ENCODE measurements around the gene OR2L3. TPM values are rescaled to one million over a fixed set of nuclear protein-coding genes. Genes with fewer than 3 reads are reported as not detected.

The OR2L3 gene
- total RNA-seq, 4 donors from 2014 or later, result 0.06 TPM; not detected in 3

DNA sequence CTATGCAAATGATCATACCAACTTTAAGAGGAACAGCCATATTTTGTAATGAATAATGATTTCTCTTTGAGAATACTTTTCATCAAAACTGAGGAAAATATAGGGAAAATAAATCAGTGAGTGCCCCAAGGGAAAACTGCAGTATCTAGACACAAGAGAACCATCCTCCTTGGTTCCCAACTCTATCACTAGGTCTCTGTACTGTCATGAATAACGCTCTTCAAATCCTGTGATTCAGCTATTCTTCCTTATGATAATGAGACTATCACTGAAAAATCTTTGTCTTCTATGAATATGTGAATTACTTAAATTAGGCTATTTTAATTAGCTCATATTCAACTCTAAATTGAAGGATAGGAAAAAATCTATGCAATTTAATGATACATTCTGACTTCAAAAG is 30.8 kb upstream of the OR2L3 start:
- intact Hi-C loops (cut with DNase I; ENCODE audit: low total_unique reads), result no loop called here
- TF ChIP-seq POLR2A (IDR thresholded peaks at IDR 0.05), result no peak
- TF ChIP-seq, protein P1, sequence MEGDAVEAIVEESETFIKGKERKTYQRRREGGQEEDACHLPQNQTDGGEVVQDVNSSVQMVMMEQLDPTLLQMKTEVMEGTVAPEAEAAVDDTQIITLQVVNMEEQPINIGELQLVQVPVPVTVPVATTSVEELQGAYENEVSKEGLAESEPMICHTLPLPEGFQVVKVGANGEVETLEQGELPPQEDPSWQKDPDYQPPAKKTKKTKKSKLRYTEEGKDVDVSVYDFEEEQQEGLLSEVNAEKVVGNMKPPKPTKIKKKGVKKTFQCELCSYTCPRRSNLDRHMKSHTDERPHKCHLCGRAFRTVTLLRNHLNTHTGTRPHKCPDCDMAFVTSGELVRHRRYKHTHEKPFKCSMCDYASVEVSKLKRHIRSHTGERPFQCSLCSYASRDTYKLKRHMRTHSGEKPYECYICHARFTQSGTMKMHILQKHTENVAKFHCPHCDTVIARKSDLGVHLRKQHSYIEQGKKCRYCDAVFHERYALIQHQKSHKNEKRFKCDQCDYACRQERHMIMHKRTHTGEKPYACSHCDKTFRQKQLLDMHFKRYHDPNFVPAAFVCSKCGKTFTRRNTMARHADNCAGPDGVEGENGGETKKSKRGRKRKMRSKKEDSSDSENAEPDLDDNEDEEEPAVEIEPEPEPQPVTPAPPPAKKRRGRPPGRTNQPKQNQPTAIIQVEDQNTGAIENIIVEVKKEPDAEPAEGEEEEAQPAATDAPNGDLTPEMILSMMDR (IDR thresholded peaks at IDR 0.05), result no peak
- 77 to 83% methylated on average over 1 of the region's 1 CpG for WGBS, 2 donors
- no peak overlapping the region for H3K4me3 ChIP-seq (ENCODE audit: low read depth, poor library complexity, severe bottlenecking)
- DNase-seq (ENCODE audit: low spot score in 2 of 2), result no peak

DNA sequence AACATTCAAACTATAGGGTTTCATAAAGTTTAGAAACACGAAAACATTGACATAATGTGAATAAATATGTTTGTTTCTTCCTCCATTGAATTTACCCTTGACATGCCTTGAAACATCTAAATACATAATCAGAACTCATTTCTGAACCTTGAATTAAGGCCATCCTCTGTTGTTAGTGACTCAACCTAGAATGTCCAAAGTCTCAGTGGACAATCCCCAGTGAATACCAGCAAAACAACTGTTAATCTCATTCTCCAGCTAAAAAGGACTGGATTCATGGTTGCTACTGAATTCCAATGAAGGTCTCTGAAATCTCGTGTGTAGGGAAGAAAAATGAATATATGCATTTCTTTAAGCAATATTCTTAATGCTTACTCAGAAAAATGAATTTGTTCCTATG is 16.9 kb upstream of the OR2L3 start, which contains the start of gene OR2L2:
OR2L2 (plus strand) TSS at position 301 of the 400 bp plus-strand sequence. CDS start 8,198 bp downstream, outside the sequence.
- intact Hi-C loops (cut with DNase I; ENCODE audit: low total_unique reads), result no loop called here
- no peak for TF ChIP-seq POLR2A (IDR thresholded peaks at IDR 0.05)
- TF ChIP-seq, protein P1 (IDR thresholded peaks at IDR 0.05), result no peak
- H3K4me3 ChIP-seq (ENCODE audit: low read depth, poor library complexity, severe bottlenecking), result no peak within 1 kb of the TSS
- WGBS, 2 donors, result 56% methylated on average over 2 of the region's 2 CpGs
- DNase-seq (ENCODE audit: low spot score in 2 of 2), result no peak

DNA sequence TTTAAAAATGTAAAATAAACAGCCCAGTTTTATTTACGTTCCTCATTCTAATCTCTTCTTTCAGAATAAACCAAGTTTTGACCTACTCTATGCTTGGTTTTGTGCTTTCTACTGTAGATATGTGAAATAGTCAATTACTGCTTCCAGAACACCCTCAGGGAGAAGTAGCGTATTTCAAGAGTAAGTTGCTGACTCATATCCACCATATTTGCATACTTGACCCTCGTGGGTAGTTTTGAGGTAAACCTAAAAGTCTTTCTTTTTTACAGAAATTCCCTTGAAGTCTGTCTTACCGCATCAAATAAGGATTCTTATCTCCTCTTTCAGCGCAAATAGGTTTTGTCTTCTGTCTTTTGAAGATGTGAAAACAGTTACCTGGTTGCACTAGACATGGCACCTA is 1.4 kb upstream of the OR2L3 start:
- TF ChIP-seq, protein P1 (IDR thresholded peaks at IDR 0.05), result no peak
- TF ChIP-seq POLR2A (IDR thresholded peaks at IDR 0.05), result no peak
- WGBS, 2 donors, result 70 to 74% methylated on average over 5 of the region's 5 CpGs
- intact Hi-C loops (cut with DNase I; ENCODE audit: low total_unique reads), result no loop called here
- no peak overlapping the region for H3K4me3 ChIP-seq (ENCODE audit: low read depth, poor library complexity, severe bottlenecking)
- no peak for DNase-seq (ENCODE audit: low spot score in 2 of 2)

DNA sequence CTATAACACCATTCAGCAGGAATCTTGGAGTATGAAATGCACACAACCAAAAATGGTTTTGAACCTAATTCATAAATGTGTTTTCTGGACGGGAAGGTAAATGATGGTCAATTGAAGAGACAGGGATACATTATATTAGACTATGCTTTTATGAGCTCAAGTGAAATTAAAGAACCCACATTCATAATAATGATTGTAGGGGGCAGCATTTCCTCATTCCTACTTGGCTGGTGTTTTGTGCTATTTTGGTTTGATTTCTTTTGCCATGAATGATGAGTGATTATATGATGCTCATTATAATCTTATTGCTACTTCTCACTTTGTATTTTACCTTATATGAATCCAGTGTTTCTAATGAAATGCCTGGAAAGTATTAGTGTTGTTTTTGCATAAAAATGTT is 372 bp downstream of the OR2L3 start:
- intact Hi-C loops (cut with DNase I; ENCODE audit: low total_unique reads), result no loop called here
- H3K4me3 ChIP-seq (ENCODE audit: low read depth, poor library complexity, severe bottlenecking), result no peak overlapping the region
- WGBS, 2 donors, result 67 to 79% methylated on average over 1 of the region's 1 CpG
- no peak for TF ChIP-seq POLR2A (IDR thresholded peaks at IDR 0.05)
- TF ChIP-seq, protein P1 (IDR thresholded peaks at IDR 0.05), result no peak
- DNase-seq (ENCODE audit: low spot score in 2 of 2), result no peak

DNA sequence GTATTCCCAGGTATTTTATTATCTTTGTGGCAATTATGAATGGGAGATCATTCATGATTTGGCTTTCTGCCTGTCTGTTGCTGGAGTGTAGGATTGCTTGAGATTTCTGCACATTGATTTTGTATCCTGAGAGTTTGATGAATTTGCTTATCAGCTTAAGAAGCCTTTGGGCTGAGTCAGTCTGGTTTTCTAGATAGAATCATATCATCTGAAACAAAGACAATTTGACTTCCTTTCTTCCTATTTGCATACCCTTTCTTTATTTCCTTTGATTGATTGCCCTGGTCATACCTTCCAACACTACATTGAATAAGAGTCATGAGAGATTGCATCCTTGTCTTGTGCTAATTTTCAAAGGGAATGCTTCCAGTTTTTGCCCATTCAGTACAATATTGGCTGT is 8.0 kb downstream of the OR2L3 start:
- no peak for DNase-seq (ENCODE audit: low spot score in 2 of 2)
- intact Hi-C loops (cut with DNase I; ENCODE audit: low total_unique reads), result no loop called here
- H3K4me3 ChIP-seq (ENCODE audit: low read depth, poor library complexity, severe bottlenecking), result no peak overlapping the region
- no peak for TF ChIP-seq POLR2A (IDR thresholded peaks at IDR 0.05)
- TF ChIP-seq, protein P1 (IDR thresholded peaks at IDR 0.05), result no peak

DNA sequence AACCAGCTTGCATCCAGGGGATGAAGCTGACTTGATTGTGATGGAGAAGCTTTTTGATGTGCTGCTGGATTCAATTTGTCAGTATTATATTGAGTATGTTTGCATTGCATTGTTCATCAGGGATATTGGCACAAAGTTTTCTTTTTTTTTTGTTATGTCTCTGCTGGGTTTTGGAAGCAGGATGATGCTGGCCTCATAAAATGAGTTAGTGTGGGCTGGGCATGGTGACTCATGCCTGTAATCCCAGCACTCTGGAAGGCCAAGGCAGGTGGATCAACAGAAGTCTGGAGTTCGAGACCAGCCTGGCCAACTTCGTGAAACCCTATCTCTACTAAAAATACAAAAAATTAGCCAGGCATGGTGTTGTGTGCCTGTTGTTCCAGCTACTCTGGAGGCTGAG is 8.6 kb downstream of the OR2L3 start:
- TF ChIP-seq, protein P1 (IDR thresholded peaks at IDR 0.05), result no peak
- no peak for TF ChIP-seq POLR2A (IDR thresholded peaks at IDR 0.05)
- intact Hi-C loops (cut with DNase I; ENCODE audit: low total_unique reads), result no loop called here

More for the DNA sequence above, 8.6 kb downstream of the OR2L3 start:
- H3K4me3 ChIP-seq (ENCODE audit: low read depth, poor library complexity, severe bottlenecking), result no peak overlapping the region
- 67 to 69% methylated on average over 2 of the region's 2 CpGs for WGBS, 2 donors
- no peak for DNase-seq (ENCODE audit: low spot score in 2 of 2)
